ENCODE measurements around the gene DCC.

Gene DCC

DNA sequence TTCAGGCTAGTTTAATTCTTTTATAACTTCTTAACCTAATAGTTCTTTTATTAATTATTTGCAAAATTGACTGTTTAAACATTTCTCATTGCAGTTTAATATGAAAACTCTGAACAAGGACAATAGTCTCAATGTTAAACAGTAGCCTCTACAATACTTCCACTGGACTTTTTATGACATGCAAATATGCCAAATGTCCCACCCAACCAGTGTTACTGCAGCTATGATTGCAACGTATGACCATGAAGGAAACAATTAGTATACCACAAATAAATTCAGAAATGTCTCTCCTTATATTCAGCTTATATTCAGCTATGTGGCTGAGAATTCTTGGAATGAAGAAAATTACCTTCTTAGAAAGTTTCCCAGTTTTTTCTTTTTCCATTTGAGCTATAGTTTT, 688.6 kb downstream of the DCC start:
- POLR2A ChIA-PET = no interaction called here
- no peak for DNase-seq
- WGBS (ENCODE audit: insufficient coverage) = no CpG with 5 or more reads among the region's 1 CpG

DNA sequence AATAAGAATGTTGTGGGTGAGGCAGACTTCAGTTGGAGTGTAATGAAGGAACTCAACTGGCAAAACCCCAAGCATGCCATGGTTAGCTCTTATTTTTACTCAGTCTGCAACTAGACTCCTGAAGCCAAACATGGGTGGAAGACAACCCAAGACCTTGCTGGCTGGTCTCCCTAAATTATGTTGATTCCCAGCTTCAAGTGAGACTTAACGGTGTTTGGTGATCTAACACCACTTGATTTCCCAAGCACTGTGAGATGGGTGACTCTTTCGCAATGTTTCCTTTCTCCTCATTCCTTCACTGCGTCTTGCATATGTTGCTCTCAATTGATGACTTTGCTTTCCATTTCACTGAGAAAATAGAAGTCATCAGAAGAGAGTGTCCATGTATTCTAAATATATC, 693.1 kb downstream of the DCC start:
- Histone ChIP-seq H3K4me3 (ENCODE audit: control insufficient read depth in 1 of 7, extremely low read depth in 1 of 7, insufficient read depth in 4 of 7, low read depth in 2 of 7, low read length in 6 of 7) (no peak overlapping the region), H3K4me1 (ENCODE audit: control extremely low read depth in 1 of 4, control insufficient read depth in 4 of 4, insufficient read depth in 4 of 4, low read length in 3 of 4) (no peaks in the 10 kb centered on the region), H3K36me3 (ENCODE audit: control insufficient read depth in 4 of 4, insufficient read depth in 4 of 4, low read length in 3 of 4) (no peaks in the 10 kb centered on the region), H3K9me3 (ENCODE audit: control extremely low read depth in 1 of 5, control insufficient read depth in 4 of 5, insufficient read depth in 2 of 5, low read depth in 1 of 5, low read length in 4 of 5) (no peaks in the 10 kb centered on the region), H3K27ac (ENCODE audit: insufficient read depth in 1 of 2, low read depth in 1 of 2, low read length in 2 of 2, poor library complexity in 1 of 2, severe bottlenecking in 2 of 2) (no peak overlapping the region), H3K27me3 (replicated peaks in 2 of 5; ENCODE audit: control insufficient read depth in 4 of 5, insufficient read depth in 5 of 5, low read length in 4 of 5) (no peaks in the 10 kb centered on the region)
- WGBS (ENCODE audit: insufficient coverage) = 90% methylated on average over 3 of the region's 3 CpGs
- ChIA-PET POLR2A (no interaction called here), CTCF (no interaction called here)
- DNase-seq = no peak

More for the DNA sequence above, 688.6 kb downstream of the DCC start:
- H3K4me3 ChIP-seq (ENCODE audit: control insufficient read depth in 1 of 7, extremely low read depth in 1 of 7, insufficient read depth in 4 of 7, low read depth in 2 of 7, low read length in 6 of 7) = no peak overlapping the region
- H3K4me1 ChIP-seq (ENCODE audit: control extremely low read depth in 1 of 4, control insufficient read depth in 4 of 4, insufficient read depth in 4 of 4, low read length in 3 of 4) = no peaks in the 10 kb centered on the region
- CTCF ChIA-PET = no interaction called here
- H3K27ac ChIP-seq (ENCODE audit: insufficient read depth in 1 of 2, low read depth in 1 of 2, low read length in 2 of 2, poor library complexity in 1 of 2, severe bottlenecking in 2 of 2) = no peak overlapping the region
- no peaks in the 10 kb centered on the region for H3K9me3 ChIP-seq (ENCODE audit: control extremely low read depth in 1 of 5, control insufficient read depth in 4 of 5, insufficient read depth in 2 of 5, low read depth in 1 of 5, low read length in 4 of 5)
- no peaks in the 10 kb centered on the region for H3K36me3 ChIP-seq (ENCODE audit: control insufficient read depth in 4 of 4, insufficient read depth in 4 of 4, low read length in 3 of 4)
- no peaks in the 10 kb centered on the region for H3K27me3 ChIP-seq (replicated peaks in 2 of 5; ENCODE audit: control insufficient read depth in 4 of 5, insufficient read depth in 5 of 5, low read length in 4 of 5)

GRCh38 chr18:53038608-53039007, 698.6 kb downstream of the DCC start:
- DNase-seq = no peak
- Histone ChIP-seq H3K27ac (ENCODE audit: insufficient read depth in 1 of 2, low read depth in 1 of 2, low read length in 2 of 2, poor library complexity in 1 of 2, severe bottlenecking in 2 of 2) (no peak overlapping the region), H3K36me3 (ENCODE audit: control insufficient read depth in 4 of 4, insufficient read depth in 4 of 4, low read length in 3 of 4) (no peaks in the 10 kb centered on the region), H3K4me1 (ENCODE audit: control extremely low read depth in 1 of 4, control insufficient read depth in 4 of 4, insufficient read depth in 4 of 4, low read length in 3 of 4) (no peaks in the 10 kb centered on the region), H3K4me3 (ENCODE audit: control insufficient read depth in 1 of 7, extremely low read depth in 1 of 7, insufficient read depth in 4 of 7, low read depth in 2 of 7, low read length in 6 of 7) (no peak overlapping the region), H3K9me3 (ENCODE audit: control extremely low read depth in 1 of 5, control insufficient read depth in 4 of 5, insufficient read depth in 2 of 5, low read depth in 1 of 5, low read length in 4 of 5) (no peaks in the 10 kb centered on the region), H3K27me3 (replicated peaks in 2 of 5; ENCODE audit: control insufficient read depth in 4 of 5, insufficient read depth in 5 of 5, low read length in 4 of 5) (no peaks in the 10 kb centered on the region)
- ChIA-PET CTCF (no interaction called here), POLR2A (no interaction called here)

DNA sequence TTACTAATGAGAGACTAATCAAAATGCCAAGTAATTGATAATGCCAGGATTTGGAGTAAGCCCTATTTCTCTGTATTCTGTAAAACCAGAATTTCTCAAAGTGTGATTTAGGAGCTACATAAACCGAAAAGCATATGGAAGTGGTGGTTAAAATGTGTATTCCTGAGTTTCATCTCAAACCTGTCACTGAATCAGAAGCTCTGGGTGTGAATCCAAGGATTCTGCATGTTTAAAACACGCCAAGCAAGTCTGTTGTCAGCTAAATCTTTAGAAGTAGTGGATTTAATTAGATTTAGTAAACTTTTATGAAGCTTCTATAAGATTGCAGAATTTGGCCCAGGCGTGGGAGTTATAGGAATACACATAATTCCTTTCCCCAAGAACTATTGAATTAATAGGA, 700.3 kb downstream of the DCC start:
- POLR2A ChIA-PET = no interaction called here
- DNase-seq = no peak
- CTCF ChIA-PET = no interaction called here
- H3K4me3 ChIP-seq (ENCODE audit: control insufficient read depth in 1 of 7, extremely low read depth in 1 of 7, insufficient read depth in 4 of 7, low read depth in 2 of 7, low read length in 6 of 7) = no peak overlapping the region
- H3K36me3 ChIP-seq (ENCODE audit: control insufficient read depth in 4 of 4, insufficient read depth in 4 of 4, low read length in 3 of 4) = no peaks in the 10 kb centered on the region
- H3K9me3 ChIP-seq (ENCODE audit: control extremely low read depth in 1 of 5, control insufficient read depth in 4 of 5, insufficient read depth in 2 of 5, low read depth in 1 of 5, low read length in 4 of 5) = no peaks in the 10 kb centered on the region
- no peak overlapping the region for H3K27ac ChIP-seq (ENCODE audit: insufficient read depth in 1 of 2, low read depth in 1 of 2, low read length in 2 of 2, poor library complexity in 1 of 2, severe bottlenecking in 2 of 2)
- 90% methylated on average over 2 of the region's 3 CpGs for WGBS (ENCODE audit: insufficient coverage)
- no peaks in the 10 kb centered on the region for H3K27me3 ChIP-seq (replicated peaks in 2 of 5; ENCODE audit: control insufficient read depth in 4 of 5, insufficient read depth in 5 of 5, low read length in 4 of 5)
- no peaks in the 10 kb centered on the region for H3K4me1 ChIP-seq (ENCODE audit: control extremely low read depth in 1 of 4, control insufficient read depth in 4 of 4, insufficient read depth in 4 of 4, low read length in 3 of 4)

DNA sequence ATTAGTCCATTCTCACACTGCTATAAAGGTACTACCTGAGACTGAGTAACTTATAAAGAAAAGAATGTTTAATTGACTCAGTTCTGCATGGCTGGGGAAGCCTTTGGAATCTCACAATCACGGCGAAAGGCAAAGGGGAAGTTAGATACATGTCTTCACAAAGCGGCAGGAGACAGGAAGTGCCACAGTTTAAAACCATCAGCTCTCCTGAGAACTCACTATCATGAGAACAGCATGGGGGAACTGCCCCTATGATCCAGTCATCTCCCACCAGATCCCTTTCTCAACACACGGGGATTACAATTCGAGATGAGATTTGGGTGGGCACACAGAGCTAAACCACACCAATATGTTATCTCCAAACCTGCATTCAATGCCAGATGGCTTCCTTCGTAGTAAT, 716.1 kb downstream of the DCC start:
- ChIA-PET CTCF (no interaction called here), POLR2A (no interaction called here)
- 43% methylated on average over 1 of the region's 6 CpGs for whole genome bisulfite sequencing (ENCODE audit: insufficient coverage)
- no peaks in the 10 kb centered on the region for H3K9me3 ChIP-seq (ENCODE audit: control extremely low read depth in 1 of 5, control insufficient read depth in 4 of 5, insufficient read depth in 2 of 5, low read depth in 1 of 5, low read length in 4 of 5)
- H3K4me1 ChIP-seq (ENCODE audit: control extremely low read depth in 1 of 4, control insufficient read depth in 4 of 4, insufficient read depth in 4 of 4, low read length in 3 of 4) = no peaks in the 10 kb centered on the region
- H3K27me3 ChIP-seq (replicated peaks in 2 of 5; ENCODE audit: control insufficient read depth in 4 of 5, insufficient read depth in 5 of 5, low read length in 4 of 5) = no peaks in the 10 kb centered on the region
- DNase-seq = no peak
- no peak overlapping the region for H3K27ac ChIP-seq (ENCODE audit: insufficient read depth in 1 of 2, low read depth in 1 of 2, low read length in 2 of 2, poor library complexity in 1 of 2, severe bottlenecking in 2 of 2)
- no peaks in the 10 kb centered on the region for H3K36me3 ChIP-seq (ENCODE audit: control insufficient read depth in 4 of 4, insufficient read depth in 4 of 4, low read length in 3 of 4)
- no peak overlapping the region for H3K4me3 ChIP-seq (ENCODE audit: control insufficient read depth in 1 of 7, extremely low read depth in 1 of 7, insufficient read depth in 4 of 7, low read depth in 2 of 7, low read length in 6 of 7)

DNA sequence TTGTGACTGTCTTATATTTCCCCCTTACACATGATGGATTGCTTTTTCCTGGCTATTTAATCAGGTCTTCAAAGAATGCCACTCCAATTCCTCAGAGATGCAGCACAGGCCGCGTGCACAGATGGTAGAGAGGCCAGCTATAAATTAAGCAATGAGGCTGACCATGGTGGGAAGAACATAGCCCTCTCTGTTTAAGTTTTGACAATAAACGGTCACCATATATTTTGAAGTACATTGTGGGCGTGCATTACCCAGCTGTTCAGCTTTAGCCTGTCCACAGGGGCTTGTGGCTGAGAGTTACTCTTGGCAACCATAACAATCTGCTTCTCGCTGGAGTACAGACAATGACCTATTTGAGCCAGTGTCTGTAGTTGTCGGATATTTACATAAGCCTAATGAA, 730.8 kb downstream of the DCC start:
- Histone ChIP-seq H3K4me1 (ENCODE audit: control extremely low read depth in 1 of 4, control insufficient read depth in 4 of 4, insufficient read depth in 4 of 4, low read length in 3 of 4) (no peaks in the 10 kb centered on the region), H3K36me3 (ENCODE audit: control insufficient read depth in 4 of 4, insufficient read depth in 4 of 4, low read length in 3 of 4) (no peaks in the 10 kb centered on the region), H3K4me3 (ENCODE audit: control insufficient read depth in 1 of 7, extremely low read depth in 1 of 7, insufficient read depth in 4 of 7, low read depth in 2 of 7, low read length in 6 of 7) (no peak overlapping the region), H3K9me3 (ENCODE audit: control extremely low read depth in 1 of 5, control insufficient read depth in 4 of 5, insufficient read depth in 2 of 5, low read depth in 1 of 5, low read length in 4 of 5) (no peaks in the 10 kb centered on the region), H3K27me3 (replicated peaks in 2 of 5; ENCODE audit: control insufficient read depth in 4 of 5, insufficient read depth in 5 of 5, low read length in 4 of 5) (no peaks in the 10 kb centered on the region), H3K27ac (ENCODE audit: insufficient read depth in 1 of 2, low read depth in 1 of 2, low read length in 2 of 2, poor library complexity in 1 of 2, severe bottlenecking in 2 of 2) (no peak overlapping the region)
- DNase-seq = no peak
- WGBS (ENCODE audit: insufficient coverage) = 94% methylated on average over 2 of the region's 6 CpGs
- ChIA-PET CTCF (no interaction called here), POLR2A (no interaction called here)

DNA sequence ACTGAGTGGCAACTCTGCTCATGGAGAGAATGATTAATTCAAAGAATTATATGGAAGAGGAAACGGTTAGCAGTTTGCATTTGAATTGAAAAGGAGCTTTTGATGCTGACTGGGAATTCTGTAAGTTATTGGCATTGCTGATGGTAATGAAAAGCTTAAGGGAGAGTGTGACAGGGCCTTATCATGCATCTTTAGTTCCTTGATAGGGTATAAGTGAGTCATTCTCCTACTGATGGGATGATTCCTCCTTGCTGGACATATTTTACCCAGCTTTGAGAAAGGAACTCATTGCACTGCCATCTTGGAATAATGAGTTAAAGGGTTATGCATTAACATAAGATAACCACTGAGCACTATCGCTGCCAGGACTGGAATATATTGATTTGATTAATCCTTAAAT, 740.7 kb downstream of the DCC start:
- Histone ChIP-seq H3K4me1 (ENCODE audit: control extremely low read depth in 1 of 4, control insufficient read depth in 4 of 4, insufficient read depth in 4 of 4, low read length in 3 of 4) (no peaks in the 10 kb centered on the region), H3K36me3 (ENCODE audit: control insufficient read depth in 4 of 4, insufficient read depth in 4 of 4, low read length in 3 of 4) (no peaks in the 10 kb centered on the region), H3K27me3 (replicated peaks in 2 of 5; ENCODE audit: control insufficient read depth in 4 of 5, insufficient read depth in 5 of 5, low read length in 4 of 5) (no peaks in the 10 kb centered on the region), H3K4me3 (ENCODE audit: control insufficient read depth in 1 of 7, extremely low read depth in 1 of 7, insufficient read depth in 4 of 7, low read depth in 2 of 7, low read length in 6 of 7) (no peak overlapping the region), H3K9me3 (ENCODE audit: control extremely low read depth in 1 of 5, control insufficient read depth in 4 of 5, insufficient read depth in 2 of 5, low read depth in 1 of 5, low read length in 4 of 5) (no peaks in the 10 kb centered on the region), H3K27ac (ENCODE audit: insufficient read depth in 1 of 2, low read depth in 1 of 2, low read length in 2 of 2, poor library complexity in 1 of 2, severe bottlenecking in 2 of 2) (no peak overlapping the region)
- ChIA-PET POLR2A (no interaction called here), CTCF (no interaction called here)
- no peak for DNase-seq
- WGBS (ENCODE audit: insufficient coverage) = 86% methylated on average over 1 of the region's 2 CpGs

DNA sequence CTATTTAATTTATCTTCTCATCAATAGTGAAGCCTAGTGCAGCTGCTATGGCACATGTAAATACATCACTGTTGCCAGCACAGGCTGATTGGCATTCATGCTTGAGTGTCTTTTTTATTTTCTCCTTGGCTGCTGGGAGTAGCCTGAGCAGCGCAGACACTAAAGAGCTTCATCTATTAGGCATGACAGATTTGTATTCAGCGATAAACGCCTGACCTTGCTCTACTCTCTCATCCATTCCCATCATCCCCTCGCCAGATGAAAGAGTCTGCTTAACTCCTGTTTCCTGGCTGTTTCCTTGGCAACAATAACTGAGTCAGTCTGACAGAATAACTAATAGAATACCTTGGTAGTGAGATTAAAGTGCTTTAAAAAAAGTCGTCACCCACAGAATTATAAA, 753.6 kb downstream of the DCC start:
- no peak overlapping the region for H3K27ac ChIP-seq (ENCODE audit: insufficient read depth in 1 of 2, low read depth in 1 of 2, low read length in 2 of 2, poor library complexity in 1 of 2, severe bottlenecking in 2 of 2)
- no peak overlapping the region for H3K4me3 ChIP-seq (ENCODE audit: control insufficient read depth in 1 of 7, extremely low read depth in 1 of 7, insufficient read depth in 4 of 7, low read depth in 2 of 7, low read length in 6 of 7)
- ChIA-PET CTCF (no interaction called here), POLR2A (no interaction called here)
- H3K4me1 ChIP-seq (ENCODE audit: control extremely low read depth in 1 of 4, control insufficient read depth in 4 of 4, insufficient read depth in 4 of 4, low read length in 3 of 4) = no peaks in the 10 kb centered on the region
- no peaks in the 10 kb centered on the region for H3K9me3 ChIP-seq (ENCODE audit: control extremely low read depth in 1 of 5, control insufficient read depth in 4 of 5, insufficient read depth in 2 of 5, low read depth in 1 of 5, low read length in 4 of 5)
- H3K36me3 ChIP-seq (ENCODE audit: control insufficient read depth in 4 of 4, insufficient read depth in 4 of 4, low read length in 3 of 4) = no peaks in the 10 kb centered on the region
- DNase-seq = no peak
- no peaks in the 10 kb centered on the region for H3K27me3 ChIP-seq (replicated peaks in 2 of 5; ENCODE audit: control insufficient read depth in 4 of 5, insufficient read depth in 5 of 5, low read length in 4 of 5)
- WGBS (ENCODE audit: insufficient coverage) = 93% methylated on average over 2 of the region's 5 CpGs

All from common myeloid progenitor, CD34-positive (primary cell).